ENCODE measurements around the gene PIK3R3. TPM values are rescaled to one million over a fixed set of nuclear protein-coding genes. Genes with fewer than 3 reads are reported as not detected.
A peak's percentile ranks its signal among the peaks of the same experiment; 100 is the strongest.

Gene PIK3R3
- total and polyA plus RNA-seq, 9 of the 15 experiments (the other 6 are each of a cell fraction or from before 2014, with no cell fraction given) = 1.4 to 7.7 (median 4.6) TPM

DNA sequence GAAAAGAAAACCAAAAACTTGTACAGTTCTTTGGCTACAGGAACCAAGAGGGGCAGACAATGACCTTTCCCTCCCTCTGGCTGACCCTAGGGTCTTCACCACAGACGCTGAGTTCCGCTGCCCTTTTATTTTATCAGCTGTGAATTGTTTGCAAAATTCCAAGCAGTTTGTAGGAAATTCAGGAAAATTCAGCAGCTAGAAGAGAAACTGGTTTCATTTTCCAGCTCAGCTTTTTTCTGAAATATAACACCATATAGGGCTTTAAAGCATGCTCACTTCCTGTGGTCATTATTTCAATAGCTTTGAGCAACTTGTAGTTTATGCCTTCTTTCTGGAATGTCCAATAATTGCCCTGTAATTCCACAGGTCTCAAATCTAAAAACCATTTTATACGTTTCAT lies 5.5 kb upstream of the PIK3R3 start:
- Histone ChIP-seq H3K9ac (ENCODE audit: insufficient read depth in 1 of 2, low read depth in 2 of 2, low read length in 2 of 2) (no peak overlapping the region), H3K9me3 (replicated peaks; ENCODE audit: control insufficient read depth, insufficient read depth, low read depth, low read length) (no peaks in the 10 kb centered on the region), H3K9me1 (ENCODE audit: control insufficient read depth, insufficient read depth, low read length) (no peaks in the 10 kb centered on the region), H3K79me2 (ENCODE audit: control insufficient read depth, insufficient read depth, low read length) (no peaks in the 10 kb centered on the region), H2AFZ (ENCODE audit: low read depth, low read length) (peak overlapping the region; percentile 19), H3K36me3 (ENCODE audit: control insufficient read depth, insufficient read depth, low read length) (no peaks in the 10 kb centered on the region; the same call in 2 of the 3 replicates), H3K4me1 (replicated peaks in 1 of 2; ENCODE audit: control insufficient read depth in 2 of 2, insufficient read depth in 2 of 2, low read length in 2 of 2) (peaks cover 6 to 15% of the 10 kb centered on the region in 2 experiments; a peak in 4 of 5 replicates), H3K27me3 (ENCODE audit: control insufficient read depth in 2 of 2, insufficient read depth in 2 of 2, low read length in 2 of 2) (no peaks in the 10 kb centered on the region), H3K4me2 (ENCODE audit: insufficient read depth, low read length) (no peak overlapping the region), H3K4me3 (no peak overlapping the region), H4K20me1 (replicated peaks; ENCODE audit: control insufficient read depth, insufficient read depth, low read length) (no peaks in the 10 kb centered on the region), H3K27ac (ENCODE audit: extremely low read depth, low read depth, low read length) (no peak overlapping the region)
- intact Hi-C loops (cut with micrococcal nuclease) = no loop called here
- in situ Hi-C loops (cut with MboI) = no loop called here
- ChIA-PET POLR2A (interaction anchor here (0.9 to 1.6 kb wide), 5 partner anchors 11 to 20 kb away, joined by 3 to 7 read pairs (median 3); no protein-coding TSS in a partner anchor), CTCF (ENCODE audit: low intra/inter-chr PET ratio) (no interaction called here)
- 45% methylated on average over 3 of the region's 3 CpGs for WGBS (ENCODE audit: insufficient coverage, low coverage, missing lambda C conversion rate)
- DNase-seq (ENCODE audit: extremely low read depth in 1 of 4, low spot score in 3 of 4) (no peak), FAIRE-seq (no peak), ATAC-seq (no peak)
- no TSS peak for BruUV-seq (replicated peaks)
- TF ChIP-seq ZBTB8A (IDR thresholded peaks at IDR 0.05; ENCODE audit: partially characterized antibody) (no peak), ADNP (tag; IDR thresholded peaks at IDR 0.05) (no peak), SRF (CRISPR knock-in tag; IDR thresholded peaks at IDR 0.05) (peak in 1 of 2 experiments; percentile 80; a peak in 1 of 4 replicates), ZBTB7A (IDR thresholded peaks at IDR 0.05; ENCODE audit: borderline replicate concordance, control insufficient read depth, low read depth, low read length) (0 out of 2 replicates have a peak, but pooled peaks have one; percentile 12), ZNF282 (CRISPR knock-in tag; IDR thresholded peaks at IDR 0.05) (no peak), CHD4 (IDR thresholded peaks at IDR 0.05; ENCODE audit: insufficient read depth, insufficient replicate concordance, low read depth, low read length, poor library complexity, severe bottlenecking) (no peak), MTA1 (IDR thresholded peaks at IDR 0.05; ENCODE audit: borderline replicate concordance) (no peak), U2AF1 (optimal IDR thresholded peaks at IDR 0.05; ENCODE audit: low read depth, low read length) (no peak), TAF7 (tag; IDR thresholded peaks at IDR 0.05) (no peak), FOSL1 (tag; conservative IDR thresholded peaks at IDR 0.05) (no peak), ZKSCAN8 (CRISPR knock-in tag; IDR thresholded peaks at IDR 0.05) (no peak), KDM5B (IDR thresholded peaks at IDR 0.05; ENCODE audit: insufficient replicate concordance, low read depth, low read length) (no peak), RFX5 (IDR thresholded peaks at IDR 0.05; ENCODE audit: low read depth, low read length) (no peak), ZNF24 (IDR thresholded peaks at IDR 0.05) (no peak)
- TF ChIP-seq, protein P1, sequence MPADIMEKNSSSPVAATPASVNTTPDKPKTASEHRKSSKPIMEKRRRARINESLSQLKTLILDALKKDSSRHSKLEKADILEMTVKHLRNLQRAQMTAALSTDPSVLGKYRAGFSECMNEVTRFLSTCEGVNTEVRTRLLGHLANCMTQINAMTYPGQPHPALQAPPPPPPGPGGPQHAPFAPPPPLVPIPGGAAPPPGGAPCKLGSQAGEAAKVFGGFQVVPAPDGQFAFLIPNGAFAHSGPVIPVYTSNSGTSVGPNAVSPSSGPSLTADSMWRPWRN (IDR thresholded peaks at IDR 0.05; ENCODE audit: low read depth) = no peak

Data from K562 (cell line).